NK-92 treated with Interleukin-12 subunit alpha and Interleukin-12 subunit beta, amount 100 ng/mL, for 24 hours (cell line): ENCODE data around the gene EFR3B.
A peak's percentile ranks its signal among the peaks of the same experiment; 100 is the strongest.
"Not testable (repeated sequence)": the region's sequence is repeated elsewhere in the genome, so short reads cannot be mapped to it uniquely, and the experiment has no call there.

ENCODE experiments used
- DNase-seq: peaks from one replicate; lab custom pipeline; 2025; lab: John Stamatoyannopoulos, UW

EFR3B gene

GRCh38 chr2:25150993-25151392, 109.1 kb downstream of the EFR3B start:
- DNase-seq: not testable (repeated sequence)

GRCh38 chr2:25151718-25152117, 109.8 kb downstream of the EFR3B start:
- DNase-seq: no peak

- no peak for DNase-seq
Observed at GRCh38 chr2:25155401-25155800, 113.5 kb downstream of the EFR3B start.

- no peak for DNase-seq
Observed at GRCh38 chr2:25158096-25158852, 116.4 kb downstream of the EFR3B start.

GRCh38 chr2:25159949-25160348, 118.1 kb downstream of the EFR3B start:
- peak; percentile 25 for DNase-seq

GRCh38 chr2:25160376-25160775, 118.5 kb downstream of the EFR3B start:
- no peak for DNase-seq

GRCh38 chr2:25161055-25161781, 119.3 kb downstream of the EFR3B start:
- peak; percentile 68 for DNase-seq

- not testable (repeated sequence) for DNase-seq
Observed at GRCh38 chr2:25162061-25162460, 120.2 kb downstream of the EFR3B start.

- DNase-seq: no peak
Observed at GRCh38 chr2:25164561-25164960, 122.7 kb downstream of the EFR3B start.

- no peak for DNase-seq
Observed at GRCh38 chr2:25165992-25166875, 124.4 kb downstream of the EFR3B start.

- DNase-seq: no peak
Observed at GRCh38 chr2:25168256-25169072, 126.6 kb downstream of the EFR3B start, which contains the start of gene POMC. POMC (minus strand) TSS chr2:25168580; CDS start chr2:25164772, 3,808 bp downstream.

- DNase-seq: no peak
Observed at GRCh38 chr2:25169073-25169470, 127.2 kb downstream of the EFR3B start.

- no peak for DNase-seq
Observed at GRCh38 chr2:25170888-25171287, 129.0 kb downstream of the EFR3B start.

- no peak for DNase-seq
Observed at GRCh38 chr2:25173719-25174118, 131.8 kb downstream of the EFR3B start.

GRCh38 chr2:25174192-25174861, 132.5 kb downstream of the EFR3B start:
- DNase-seq: no peak

- DNase-seq: no peak
Observed at GRCh38 chr2:25176138-25176537, 134.3 kb downstream of the EFR3B start.

GRCh38 chr2:25176541-25177181, 134.8 kb downstream of the EFR3B start:
- DNase-seq: no peak

GRCh38 chr2:25177211-25177611, 135.3 kb downstream of the EFR3B start:
- DNase-seq: no peak

- no peak for DNase-seq
Observed at GRCh38 chr2:25178976-25179375, 137.1 kb downstream of the EFR3B start.

- no peak for DNase-seq
Observed at GRCh38 chr2:25184254-25184653, 142.4 kb downstream of the EFR3B start.
